ENCODE measurements around the gene TECR. TPM values are rescaled to one million over a fixed set of nuclear protein-coding genes. Genes with fewer than 3 reads are reported as not detected.

TECR gene
- polyA plus RNA-seq, 3 donors: 59.8 to 79.6 (median 76.7) TPM

- no peak for DNase-seq
- H3K9me3 Mint-ChIP-seq: no peaks in the 10 kb centered on the region
- Histone ChIP-seq H4K20me1 (ENCODE audit: insufficient read depth, low read length) (peaks cover 47% of the 10 kb centered on the region), H2AFZ (ENCODE audit: insufficient read depth, low read depth, low read length, poor library complexity, severe bottlenecking) (no peak overlapping the region), H3K79me2 (ENCODE audit: insufficient read depth, low read length) (peaks cover 37% of the 10 kb centered on the region), H3K4me1 (ENCODE audit: control insufficient read depth in 1 of 2, insufficient read depth in 2 of 2, low read length in 2 of 2) (peaks cover 30 to 37% of the 10 kb centered on the region in 2 donors), H3K9ac (ENCODE audit: insufficient read depth, low read length, poor library complexity, severe bottlenecking) (peak overlapping the region; percentile 93), H3K4me3 (replicated peaks in 1 of 3; ENCODE audit: low read depth in 2 of 3, low read length in 3 of 3) (peak overlapping the region; percentile 70 to 94 (median 88)), H3K27ac (ENCODE audit: low read depth in 1 of 2, low read length in 2 of 2) (peak overlapping the region; percentile 36 to 93), H3K36me3 (replicated peaks in 1 of 2; ENCODE audit: control insufficient read depth in 1 of 2, insufficient read depth in 2 of 2, low read length in 2 of 2) (peaks cover 28 to 32% of the 10 kb centered on the region in 2 donors), H3K9me3 (replicated peaks in 1 of 2; ENCODE audit: control insufficient read depth in 1 of 2, insufficient read depth in 1 of 2, low read length in 2 of 2) (no peaks in the 10 kb centered on the region), H3K4me2 (replicated peaks; ENCODE audit: extremely low read depth, low read length, poor library complexity, severe bottlenecking) (peak overlapping the region; percentile 100), H3K27me3 (ENCODE audit: control insufficient read depth in 2 of 2, insufficient read depth in 2 of 2, low read length in 2 of 2) (no peaks in the 10 kb centered on the region)
- TF ChIP-seq, protein P1, sequence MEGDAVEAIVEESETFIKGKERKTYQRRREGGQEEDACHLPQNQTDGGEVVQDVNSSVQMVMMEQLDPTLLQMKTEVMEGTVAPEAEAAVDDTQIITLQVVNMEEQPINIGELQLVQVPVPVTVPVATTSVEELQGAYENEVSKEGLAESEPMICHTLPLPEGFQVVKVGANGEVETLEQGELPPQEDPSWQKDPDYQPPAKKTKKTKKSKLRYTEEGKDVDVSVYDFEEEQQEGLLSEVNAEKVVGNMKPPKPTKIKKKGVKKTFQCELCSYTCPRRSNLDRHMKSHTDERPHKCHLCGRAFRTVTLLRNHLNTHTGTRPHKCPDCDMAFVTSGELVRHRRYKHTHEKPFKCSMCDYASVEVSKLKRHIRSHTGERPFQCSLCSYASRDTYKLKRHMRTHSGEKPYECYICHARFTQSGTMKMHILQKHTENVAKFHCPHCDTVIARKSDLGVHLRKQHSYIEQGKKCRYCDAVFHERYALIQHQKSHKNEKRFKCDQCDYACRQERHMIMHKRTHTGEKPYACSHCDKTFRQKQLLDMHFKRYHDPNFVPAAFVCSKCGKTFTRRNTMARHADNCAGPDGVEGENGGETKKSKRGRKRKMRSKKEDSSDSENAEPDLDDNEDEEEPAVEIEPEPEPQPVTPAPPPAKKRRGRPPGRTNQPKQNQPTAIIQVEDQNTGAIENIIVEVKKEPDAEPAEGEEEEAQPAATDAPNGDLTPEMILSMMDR (IDR thresholded peaks at IDR 0.05): no peak
- intact Hi-C loops (cut with micrococcal nuclease): no loop called here
- WGBS (ENCODE audit: insufficient coverage): 54% methylated on average over 16 of the region's 22 CpGs
- H3K27ac Mint-ChIP-seq: peak overlapping the region; percentile 20 to 91 (median 81)
- H3K36me3 Mint-ChIP-seq: peaks cover 34 to 35% of the 10 kb centered on the region in 2 donors
- H3K4me1 Mint-ChIP-seq: peaks cover 40% of the 10 kb centered on the region
- H3K4me3 Mint-ChIP-seq: peak overlapping the region; percentile 89 to 93
- peaks cover 0 to 2% (median 1%) of the 10 kb centered on the region in 3 donors for H3K27me3 Mint-ChIP-seq (ENCODE audit: low read depth in 3 of 3)
Observed at GRCh38 chr19:14516746-14517438, 12.5 kb upstream of the TECR start.

DNA sequence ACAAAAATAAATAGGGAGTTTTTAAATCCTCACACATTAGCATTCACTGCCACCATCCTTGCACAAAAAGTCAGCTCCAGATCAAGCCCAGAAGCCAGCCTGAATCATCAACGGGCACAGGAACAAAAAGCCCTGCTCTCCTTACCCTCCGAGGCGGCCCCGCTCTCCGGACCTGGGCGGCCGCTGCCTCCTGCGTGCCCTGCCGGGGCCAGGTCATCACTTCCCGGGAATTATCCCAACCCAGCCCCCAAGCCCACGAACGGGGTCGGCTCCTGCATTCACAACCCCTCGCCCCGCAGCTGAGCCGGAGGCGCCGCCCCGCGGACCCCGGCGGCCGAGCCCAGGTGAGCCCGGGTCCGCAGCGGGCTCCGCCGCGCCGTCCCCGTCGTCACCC lies 12.0 kb upstream of the TECR start:
- intact Hi-C loops (cut with micrococcal nuclease): no loop called here
- TF ChIP-seq, protein P1 (IDR thresholded peaks at IDR 0.05): no peak
- H3K4me1 Mint-ChIP-seq: peaks cover 36% of the 10 kb centered on the region

More for the DNA sequence above, 12.0 kb upstream of the TECR start:
- Mint-ChIP-seq H3K27ac (peak overlapping the region; percentile 20 to 91 (median 81)), H3K4me3 (peak overlapping the region; percentile 89 to 93), H3K36me3 (peaks cover 34 to 35% of the 10 kb centered on the region in 2 donors), H3K27me3 (ENCODE audit: low read depth in 3 of 3) (peaks cover 0 to 3% (median 1%) of the 10 kb centered on the region in 3 donors), H3K9me3 (no peaks in the 10 kb centered on the region)
- no peak overlapping the region for H2AFZ ChIP-seq (ENCODE audit: insufficient read depth, low read depth, low read length, poor library complexity, severe bottlenecking)
- peak overlapping the region; percentile 36 to 93 for H3K27ac ChIP-seq (ENCODE audit: low read depth in 1 of 2, low read length in 2 of 2)
- H3K4me1 ChIP-seq (ENCODE audit: control insufficient read depth in 1 of 2, insufficient read depth in 2 of 2, low read length in 2 of 2): peaks cover 27 to 34% of the 10 kb centered on the region in 2 donors
- peaks cover 28 to 32% of the 10 kb centered on the region in 2 donors for H3K36me3 ChIP-seq (replicated peaks in 1 of 2; ENCODE audit: control insufficient read depth in 1 of 2, insufficient read depth in 2 of 2, low read length in 2 of 2)
- peaks cover 47% of the 10 kb centered on the region for H4K20me1 ChIP-seq (ENCODE audit: insufficient read depth, low read length)
- H3K79me2 ChIP-seq (ENCODE audit: insufficient read depth, low read length): peaks cover 37% of the 10 kb centered on the region
- peak overlapping the region; percentile 70 to 94 (median 88) for H3K4me3 ChIP-seq (replicated peaks in 1 of 3; ENCODE audit: low read depth in 2 of 3, low read length in 3 of 3)
- under 1% methylated on average over 31 of the region's 32 CpGs for whole genome bisulfite sequencing (ENCODE audit: insufficient coverage)
- peak overlapping the region; percentile 93 for H3K9ac ChIP-seq (ENCODE audit: insufficient read depth, low read length, poor library complexity, severe bottlenecking)
- DNase-seq: peak in 1 of 3 donors; percentile 42
- peak overlapping the region; percentile 100 for H3K4me2 ChIP-seq (replicated peaks; ENCODE audit: extremely low read depth, low read length, poor library complexity, severe bottlenecking)
- no peaks in the 10 kb centered on the region for H3K9me3 ChIP-seq (replicated peaks in 1 of 2; ENCODE audit: control insufficient read depth in 1 of 2, insufficient read depth in 1 of 2, low read length in 2 of 2)
- no peaks in the 10 kb centered on the region for H3K27me3 ChIP-seq (ENCODE audit: control insufficient read depth in 2 of 2, insufficient read depth in 2 of 2, low read length in 2 of 2)

All from CD14-positive monocyte (primary cell).